ENCODE results near the gene LAPTM4A.

DNA sequence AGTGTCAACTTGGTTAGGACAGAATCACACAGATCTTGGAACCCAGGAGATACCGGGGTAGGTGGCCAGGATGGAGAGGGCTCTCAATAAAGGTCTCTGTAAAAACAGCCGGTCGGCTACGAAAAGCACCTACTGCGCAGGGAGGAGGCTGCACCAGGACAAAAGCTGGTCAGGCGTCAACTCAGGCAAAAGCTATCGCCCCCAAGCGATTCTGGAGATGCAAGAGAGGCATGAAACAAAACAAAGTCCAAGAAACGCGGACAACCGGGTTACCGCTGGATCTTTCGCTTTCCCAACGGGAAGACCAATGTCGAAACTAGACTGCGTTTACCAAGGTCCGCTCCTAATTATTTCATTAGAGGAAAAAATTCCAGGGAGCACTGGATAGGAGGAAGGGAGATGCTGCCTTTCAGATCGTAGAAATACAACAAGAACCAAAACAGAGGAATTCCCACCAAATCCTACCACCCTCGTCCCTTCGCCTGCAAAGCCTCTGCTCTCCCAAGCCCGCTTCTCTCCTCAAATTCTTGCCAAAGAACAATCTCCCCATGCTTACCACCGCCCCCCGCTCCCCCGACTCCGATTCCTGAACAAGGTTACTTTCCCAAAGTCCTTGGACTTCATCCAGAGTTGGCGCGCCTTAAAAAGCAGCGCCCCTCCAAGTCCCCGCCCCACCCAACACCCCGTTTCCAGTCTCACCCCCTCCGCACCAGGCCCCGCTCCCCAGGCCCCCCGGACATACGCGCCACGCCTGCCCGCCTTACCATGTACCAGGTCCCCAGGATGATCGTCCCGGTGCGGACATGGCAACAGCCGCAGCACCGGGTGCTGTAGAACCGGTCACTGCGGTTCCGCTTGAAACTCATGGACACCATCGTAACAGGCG lies 539 bp downstream of the LAPTM4A start:
- TF ChIP-seq, protein P1, sequence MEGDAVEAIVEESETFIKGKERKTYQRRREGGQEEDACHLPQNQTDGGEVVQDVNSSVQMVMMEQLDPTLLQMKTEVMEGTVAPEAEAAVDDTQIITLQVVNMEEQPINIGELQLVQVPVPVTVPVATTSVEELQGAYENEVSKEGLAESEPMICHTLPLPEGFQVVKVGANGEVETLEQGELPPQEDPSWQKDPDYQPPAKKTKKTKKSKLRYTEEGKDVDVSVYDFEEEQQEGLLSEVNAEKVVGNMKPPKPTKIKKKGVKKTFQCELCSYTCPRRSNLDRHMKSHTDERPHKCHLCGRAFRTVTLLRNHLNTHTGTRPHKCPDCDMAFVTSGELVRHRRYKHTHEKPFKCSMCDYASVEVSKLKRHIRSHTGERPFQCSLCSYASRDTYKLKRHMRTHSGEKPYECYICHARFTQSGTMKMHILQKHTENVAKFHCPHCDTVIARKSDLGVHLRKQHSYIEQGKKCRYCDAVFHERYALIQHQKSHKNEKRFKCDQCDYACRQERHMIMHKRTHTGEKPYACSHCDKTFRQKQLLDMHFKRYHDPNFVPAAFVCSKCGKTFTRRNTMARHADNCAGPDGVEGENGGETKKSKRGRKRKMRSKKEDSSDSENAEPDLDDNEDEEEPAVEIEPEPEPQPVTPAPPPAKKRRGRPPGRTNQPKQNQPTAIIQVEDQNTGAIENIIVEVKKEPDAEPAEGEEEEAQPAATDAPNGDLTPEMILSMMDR (IDR thresholded peaks at IDR 0.05) = peak in 1 of 4 experiments; percentile 42
- TF ChIP-seq POLR2A (IDR thresholded peaks at IDR 0.05) (no peak), POLR2AphosphoS5 (IDR thresholded peaks at IDR 0.05) (peak; percentile 18)

Measured in gastroesophageal sphincter (tissue), 3 donors.